ENCODE results near the gene SSR4.

SSR4 gene

GRCh38 chrX:153793291-153793690 is 1.2 kb upstream of the SSR4 start:
- H3K4me3 ChIP-seq (replicated peaks; ENCODE audit: low read depth, low read length), result peak overlapping the region; percentile 77
- no peak for DNase-seq (ENCODE audit: low read depth)
- TF ChIP-seq CTCF (IDR thresholded peaks at IDR 0.05; ENCODE audit: low read length, missing control alignments), result no peak

GRCh38 chrX:153794897-153795816 is 689 bp downstream of the SSR4 start:
- DNase-seq (ENCODE audit: low read depth), result peak; percentile 7
- peak overlapping the region; percentile 77 for H3K4me3 ChIP-seq (replicated peaks; ENCODE audit: low read depth, low read length)
- TF ChIP-seq CTCF (IDR thresholded peaks at IDR 0.05; ENCODE audit: low read length, missing control alignments), result no peak

GRCh38 chrX:153797415-153798015 is 3.0 kb downstream of the SSR4 start:
- TF ChIP-seq CTCF (IDR thresholded peaks at IDR 0.05; ENCODE audit: low read length, missing control alignments), result no peak
- DNase-seq (ENCODE audit: low read depth), result no peak
- no peak overlapping the region for H3K4me3 ChIP-seq (replicated peaks; ENCODE audit: low read depth, low read length)

GRCh38 chrX:153799326-153799725 is 4.9 kb downstream of the SSR4 start:
- no peak for TF ChIP-seq CTCF (IDR thresholded peaks at IDR 0.05; ENCODE audit: low read length, missing control alignments)
- no peak overlapping the region for H3K4me3 ChIP-seq (replicated peaks; ENCODE audit: low read depth, low read length)
- DNase-seq (ENCODE audit: low read depth), result no peak

- DNase-seq (ENCODE audit: low read depth), result no peak
- no peak overlapping the region for H3K4me3 ChIP-seq (replicated peaks; ENCODE audit: low read depth, low read length)
- TF ChIP-seq CTCF (IDR thresholded peaks at IDR 0.05; ENCODE audit: low read length, missing control alignments), result no peak
Observed at GRCh38 chrX:153800177-153800722, 5.8 kb downstream of the SSR4 start.

GRCh38 chrX:153800746-153801145 is 6.3 kb downstream of the SSR4 start:
- TF ChIP-seq CTCF (IDR thresholded peaks at IDR 0.05; ENCODE audit: low read length, missing control alignments), result no peak
- no peak overlapping the region for H3K4me3 ChIP-seq (replicated peaks; ENCODE audit: low read depth, low read length)
- no peak for DNase-seq (ENCODE audit: low read depth)
